SK-N-DZ (cell line): Measurements from ENCODE around the gene BMP6.

Source experiments
- DNase-seq: peaks from one replicate; pipeline ENCODE4 v3.0.0-alpha.2; 2015; ENCODE audit warnings: low spot score

Gene BMP6

DNA sequence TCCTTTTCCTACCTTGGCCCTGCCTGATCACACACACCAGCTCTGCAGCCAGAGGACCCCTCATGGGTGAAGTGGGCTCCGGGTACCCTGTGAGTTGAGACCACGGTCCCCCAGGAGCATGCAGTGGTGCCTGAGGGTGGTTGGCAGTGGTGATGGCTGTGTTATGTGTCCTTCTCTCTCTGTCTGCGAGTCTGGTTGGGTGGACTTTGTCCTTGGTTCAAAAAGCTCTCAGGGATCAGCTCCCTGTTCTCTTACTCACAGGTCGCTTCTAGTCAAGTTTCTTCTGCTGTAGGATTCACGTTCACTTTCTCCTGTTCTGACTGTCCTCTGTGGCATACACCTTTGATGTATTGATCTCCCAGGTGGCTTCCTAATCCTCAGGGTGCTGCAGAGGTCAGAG is 100.1 kb downstream of the BMP6 start:
- DNase-seq: no peak

GRCh38 chr6:7827142-7827541 is 101.2 kb downstream of the BMP6 start:
- no peak for DNase-seq

GRCh38 chr6:7828124-7828523 is 102.2 kb downstream of the BMP6 start:
- no peak for DNase-seq

GRCh38 chr6:7832904-7833750 is 107.2 kb downstream of the BMP6 start:
- no peak for DNase-seq

DNA sequence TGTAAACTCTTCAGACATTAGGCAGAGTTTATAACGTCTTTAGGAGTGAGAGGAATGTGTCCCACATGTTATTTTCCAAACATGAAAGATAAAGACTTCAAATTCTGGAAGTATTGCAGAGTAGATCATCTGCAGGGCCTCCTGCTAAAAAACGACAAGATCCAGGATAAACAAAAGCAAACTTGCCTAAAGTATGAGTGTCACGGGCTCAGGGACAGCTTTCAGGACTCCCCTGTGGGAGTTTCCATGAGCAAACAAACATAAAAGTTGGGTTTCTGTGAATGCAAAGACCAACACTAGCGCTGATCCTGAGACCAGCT is 107.8 kb downstream of the BMP6 start:
- DNase-seq: no peak

DNA sequence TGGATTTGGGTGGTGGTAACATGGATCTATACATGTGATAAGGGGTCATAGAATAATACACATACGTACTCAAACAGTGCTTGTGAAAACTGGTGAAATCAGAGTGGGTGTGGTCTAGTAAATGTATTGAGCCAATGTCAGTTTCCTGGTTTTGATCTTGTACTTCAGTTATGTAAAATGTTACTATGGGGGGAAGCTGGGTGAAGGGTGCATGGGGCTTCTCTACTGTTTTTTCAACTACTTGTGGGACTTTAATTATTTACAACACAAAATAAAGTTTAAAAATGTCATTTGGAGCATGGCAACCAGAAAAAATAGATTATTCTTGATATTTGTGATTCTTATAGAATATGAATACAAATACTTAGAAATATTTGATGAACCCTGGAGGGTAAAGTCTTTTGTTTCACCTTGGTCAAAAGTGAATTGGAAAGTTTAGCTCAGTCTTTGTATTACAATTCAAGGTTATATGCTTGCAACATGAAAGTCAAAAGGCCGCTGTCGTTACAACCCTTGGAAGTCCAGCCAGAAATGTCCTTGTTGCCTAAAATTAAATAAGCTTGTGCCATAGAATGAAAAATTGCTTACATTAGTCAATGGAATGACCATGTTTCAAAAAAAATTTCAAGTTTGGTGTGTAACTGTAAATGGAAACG is 110.6 kb downstream of the BMP6 start:
- DNase-seq: no peak

DNA sequence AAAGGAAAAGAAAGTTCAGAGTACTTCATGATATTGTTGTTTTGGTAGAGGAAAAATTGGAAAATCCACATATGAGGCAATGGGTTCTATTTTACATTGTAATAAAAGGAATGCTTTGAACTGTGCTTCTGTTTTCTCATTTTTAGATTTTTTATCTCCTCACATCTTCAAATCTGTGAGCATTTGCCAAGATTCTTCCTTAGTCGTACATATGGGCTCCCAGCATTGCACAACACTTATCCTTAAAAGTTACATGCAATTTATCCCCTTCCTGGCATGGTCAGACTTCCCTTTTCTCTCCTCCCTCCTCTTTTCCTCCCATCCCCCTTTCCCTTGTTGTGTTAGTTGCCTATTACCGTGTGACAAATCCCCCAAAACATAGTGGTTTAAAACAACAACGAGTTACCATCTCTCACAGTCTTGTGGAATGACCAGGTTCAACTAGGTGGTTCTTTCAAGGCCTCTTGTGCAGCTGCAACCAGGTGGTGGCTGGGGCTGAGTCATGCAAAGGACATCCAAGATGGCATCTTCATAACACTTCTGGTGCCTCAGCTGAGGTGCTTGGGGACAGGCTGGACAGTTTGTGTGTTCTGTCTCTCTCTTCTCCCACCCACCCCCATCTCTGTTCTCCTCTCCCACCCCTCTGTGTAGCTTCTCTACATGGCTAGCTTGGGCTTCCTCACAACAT is 116.0 kb downstream of the BMP6 start:
- no peak for DNase-seq

DNA sequence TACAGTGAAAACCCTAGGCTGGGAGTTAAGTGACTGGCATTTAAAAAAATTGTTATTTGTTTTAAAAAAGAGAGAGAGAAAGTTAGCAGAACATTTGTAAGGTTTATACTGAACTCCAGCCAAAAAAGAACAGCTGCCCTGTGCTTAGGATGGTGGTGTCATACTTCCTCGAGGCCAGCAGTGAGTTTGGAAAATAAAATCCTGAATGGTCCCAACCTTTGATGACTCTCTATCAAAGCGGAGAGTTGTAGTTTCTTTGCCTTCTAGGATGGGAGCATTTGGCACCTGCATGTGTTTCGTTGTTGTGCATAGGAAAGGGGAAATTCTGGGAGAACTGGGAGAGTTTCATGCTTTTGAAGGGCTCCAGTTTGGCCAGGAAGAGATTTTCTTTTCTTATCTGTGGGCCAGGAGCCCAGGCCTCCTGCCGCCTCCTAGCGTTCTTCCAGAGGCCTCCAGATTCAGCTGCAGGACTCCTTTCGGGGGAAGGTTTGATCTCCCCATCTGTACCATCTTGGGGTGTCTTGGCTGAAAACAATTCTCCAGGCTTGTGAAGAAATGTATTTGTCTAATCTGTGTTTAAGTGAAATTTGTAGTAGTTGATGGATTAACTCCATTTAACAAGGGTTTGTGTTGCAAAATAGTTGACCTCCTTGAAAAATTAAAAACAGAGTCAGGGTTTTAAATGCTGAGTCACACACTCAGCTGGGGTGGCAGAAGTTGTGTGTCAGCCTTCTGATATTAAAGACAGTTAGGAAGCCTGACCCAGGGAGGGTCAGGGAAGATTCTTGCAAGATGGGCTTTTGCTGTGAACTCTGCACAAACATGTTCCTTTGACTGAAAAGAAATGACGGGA is 121.3 kb downstream of the BMP6 start:
- no peak for DNase-seq

DNA sequence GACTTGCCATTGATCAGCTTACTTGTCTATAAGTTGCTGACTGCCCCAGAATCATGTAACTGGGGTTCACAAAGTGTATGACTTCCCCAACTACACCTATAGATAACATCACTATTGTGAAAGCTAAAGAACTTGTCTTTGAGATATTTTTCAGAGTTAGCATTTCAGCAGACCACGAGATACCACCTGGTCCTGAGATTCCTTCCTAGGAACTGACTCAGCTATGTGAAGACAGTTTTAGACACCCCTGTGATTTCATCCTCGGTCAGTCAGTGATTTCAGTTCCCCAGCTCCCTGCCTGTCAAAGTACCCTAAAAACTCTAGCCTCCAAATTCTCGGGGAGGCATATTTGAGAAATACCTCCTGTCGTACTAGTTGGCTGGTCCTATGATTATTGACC is 122.3 kb downstream of the BMP6 start:
- DNase-seq: no peak

GRCh38 chr6:7851780-7852179 is 125.9 kb downstream of the BMP6 start:
- DNase-seq: no peak

GRCh38 chr6:7859591-7859990 is 133.7 kb downstream of the BMP6 start:
- DNase-seq: no peak

GRCh38 chr6:7865781-7866180 is 139.9 kb downstream of the BMP6 start:
- DNase-seq: no peak

DNA sequence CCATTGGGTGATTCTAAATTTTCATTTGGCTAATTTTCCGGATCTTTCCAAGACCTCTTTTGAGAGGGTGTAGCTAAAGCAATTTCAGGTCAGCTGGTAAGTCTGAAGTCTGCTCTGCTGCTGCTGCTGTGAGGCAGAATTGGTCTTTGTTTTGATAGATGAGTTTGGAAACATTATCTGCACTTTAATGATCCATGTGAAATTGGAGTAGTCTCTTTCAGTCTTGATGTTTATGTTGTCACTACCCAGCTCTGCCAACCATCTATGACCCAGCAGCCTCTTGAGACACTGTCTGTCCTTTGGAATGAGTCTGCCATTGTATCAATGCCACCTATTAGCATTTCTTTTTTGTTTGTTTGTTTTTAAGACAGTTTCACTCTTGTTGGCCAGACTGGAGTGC is 140.6 kb downstream of the BMP6 start:
- no peak for DNase-seq

DNA sequence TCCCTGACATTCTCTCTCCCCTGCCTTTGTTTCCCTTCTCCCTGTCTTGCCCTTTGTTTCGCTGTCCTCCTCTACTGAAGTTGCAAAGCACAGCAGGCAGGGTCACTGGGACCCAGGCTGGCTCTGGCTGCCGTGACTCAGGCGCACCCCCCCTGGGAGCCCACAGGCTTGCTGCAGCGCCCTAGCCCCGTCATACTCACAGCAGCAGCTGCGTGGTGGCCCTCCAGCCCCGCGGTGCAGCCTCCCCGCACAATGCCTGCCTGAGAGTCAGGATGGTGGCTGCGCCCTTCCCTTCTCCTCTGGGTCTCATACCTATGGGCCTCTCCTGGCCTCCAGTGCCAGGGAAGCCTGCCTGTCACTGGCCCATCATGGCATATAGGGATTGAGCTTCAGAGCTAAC is 143.0 kb downstream of the BMP6 start:
- DNase-seq: no peak

DNA sequence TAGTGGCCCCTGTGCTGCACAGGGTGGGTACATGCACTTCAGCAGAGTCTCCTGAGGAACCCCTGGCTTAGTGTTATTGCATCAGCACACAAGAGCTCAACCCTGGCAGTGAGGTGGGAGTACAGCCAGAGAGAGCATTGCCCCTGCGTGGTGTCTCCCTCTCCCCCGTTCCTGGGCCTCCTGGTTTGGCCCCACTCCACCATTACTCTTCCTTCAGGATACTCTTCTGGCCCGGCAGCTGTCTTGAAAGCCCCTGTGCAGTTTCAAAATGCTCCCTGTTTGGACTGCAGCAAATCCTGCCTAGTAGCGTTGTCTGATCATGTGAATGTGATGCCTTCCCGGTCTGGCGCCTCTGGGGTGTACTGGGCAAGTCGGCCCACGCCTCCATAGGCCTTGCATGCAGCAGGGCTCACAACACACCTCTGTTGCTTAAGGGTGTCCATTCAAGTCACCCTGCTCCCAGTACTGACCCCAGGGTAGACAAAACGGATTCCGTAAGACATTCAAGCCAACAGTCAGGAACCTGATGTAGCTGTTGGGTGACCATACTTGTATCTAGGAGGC is 152.6 kb downstream of the BMP6 start:
- DNase-seq: no peak

- no peak for DNase-seq
Measured at GRCh38 chr6:7879043-7879442, 153.1 kb downstream of the BMP6 start.

DNA sequence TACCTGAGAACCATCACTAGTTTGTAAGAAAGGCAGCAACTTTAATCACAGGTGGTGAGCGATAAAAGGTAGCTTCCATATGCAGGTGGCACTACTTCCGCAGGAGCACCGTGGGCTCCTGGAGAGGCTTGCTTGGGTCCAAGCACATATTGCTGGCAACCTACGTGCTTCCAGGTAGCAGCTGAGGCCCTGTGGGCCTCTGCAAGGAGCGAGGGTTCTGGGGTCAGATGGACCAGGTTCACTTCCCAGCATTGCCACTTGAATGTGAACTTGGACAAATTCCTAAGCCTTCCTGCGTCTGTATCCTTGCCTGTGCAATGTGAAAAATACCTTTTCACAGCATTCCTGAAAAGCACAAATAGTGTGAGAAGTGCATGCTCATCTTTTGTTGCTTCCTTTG is 153.7 kb downstream of the BMP6 start:
- DNase-seq: no peak

DNA sequence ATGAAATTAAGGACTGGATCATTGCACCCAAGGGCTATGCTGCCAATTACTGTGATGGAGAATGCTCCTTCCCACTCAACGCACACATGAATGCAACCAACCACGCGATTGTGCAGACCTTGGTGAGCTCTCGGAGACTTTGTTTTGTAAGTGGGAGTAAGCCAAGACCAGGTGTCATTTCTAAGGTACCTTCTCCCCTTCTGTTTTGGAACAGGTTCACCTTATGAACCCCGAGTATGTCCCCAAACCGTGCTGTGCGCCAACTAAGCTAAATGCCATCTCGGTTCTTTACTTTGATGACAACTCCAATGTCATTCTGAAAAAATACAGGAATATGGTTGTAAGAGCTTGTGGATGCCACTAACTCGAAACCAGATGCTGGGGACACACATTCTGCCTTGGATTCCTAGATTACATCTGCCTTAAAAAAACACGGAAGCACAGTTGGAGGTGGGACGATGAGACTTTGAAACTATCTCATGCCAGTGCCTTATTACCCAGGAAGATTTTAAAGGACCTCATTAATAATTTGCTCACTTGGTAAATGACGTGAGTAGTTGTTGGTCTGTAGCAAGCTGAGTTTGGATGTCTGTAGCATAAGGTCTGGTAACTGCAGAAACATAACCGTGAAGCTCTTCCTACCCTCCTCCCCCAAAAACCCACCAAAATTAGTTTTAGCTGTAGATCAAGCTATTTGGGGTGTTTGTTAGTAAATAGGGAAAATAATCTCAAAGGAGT is 154.2 kb downstream of the BMP6 start:
- DNase-seq: no peak

GRCh38 chr6:7880718-7881107 is 154.8 kb downstream of the BMP6 start:
- DNase-seq: no peak

- DNase-seq: no peak
Measured at GRCh38 chr6:7881765-7882500, 156.0 kb downstream of the BMP6 start.
